ENCODE measurements around the gene ERCC6L.

GRCh38 chrX:72176981-72177380 is 61.8 kb downstream of the ERCC6L start:
- TF ChIP-seq CTCF (IDR thresholded peaks at IDR 0.05) (no peak), POLR2A (IDR thresholded peaks at IDR 0.05) (no peak)
